ENCODE data around the gene KRTCAP2.
"Not testable (repeated sequence)": the region's sequence is repeated elsewhere in the genome, so short reads cannot be mapped to it uniquely, and the experiment has no call there.

KRTCAP2 gene

DNA sequence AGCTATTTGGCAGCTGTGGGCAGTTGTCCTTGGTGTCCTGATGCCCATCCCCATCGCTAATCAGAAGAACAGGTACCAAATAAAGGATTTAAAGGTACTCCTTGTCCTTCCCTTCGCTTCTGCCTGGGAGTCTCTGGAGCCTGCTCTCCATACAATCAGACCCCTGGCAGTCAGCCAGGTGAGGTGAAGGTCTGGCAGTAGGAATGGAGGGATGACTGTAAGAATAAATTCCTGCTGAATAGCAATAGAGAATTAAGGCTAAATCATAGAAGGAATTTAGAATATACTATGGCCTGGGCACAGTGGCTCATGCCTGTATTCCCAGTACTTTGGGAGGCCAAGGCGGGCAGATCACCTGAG, 25.4 kb upstream of the KRTCAP2 start:
- DNase-seq: no peak

DNA sequence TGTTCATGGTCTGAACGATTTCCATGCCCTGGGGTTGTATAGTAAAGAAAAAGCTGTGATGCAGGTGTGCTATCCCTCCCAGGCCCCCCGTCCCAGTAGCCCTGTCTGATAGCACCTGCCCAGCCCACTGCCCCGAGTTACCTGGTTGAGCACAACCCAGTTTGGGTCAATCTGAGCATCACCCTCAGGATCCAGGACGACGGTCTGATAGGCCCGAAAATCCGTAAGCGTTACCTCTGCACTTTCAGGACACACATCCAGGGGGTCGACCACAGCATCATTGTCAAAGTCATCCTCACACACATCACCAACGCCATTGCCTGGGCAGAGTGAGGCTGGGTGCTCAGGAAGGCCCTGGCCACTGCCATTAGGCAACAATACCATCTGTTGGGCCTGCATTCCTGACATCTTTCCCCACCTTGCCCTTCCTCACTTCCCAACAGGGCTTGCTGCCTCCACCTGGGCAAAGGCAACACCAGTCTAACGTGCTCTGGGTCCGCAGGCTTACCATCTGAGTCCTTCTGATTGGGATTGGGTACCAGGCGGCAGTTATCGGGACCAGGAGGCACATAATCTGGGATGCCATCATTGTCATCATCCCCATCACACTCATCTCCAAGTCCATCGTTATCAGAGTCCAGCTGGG, 24.9 kb upstream of the KRTCAP2 start:
- DNase-seq: no peak

DNA sequence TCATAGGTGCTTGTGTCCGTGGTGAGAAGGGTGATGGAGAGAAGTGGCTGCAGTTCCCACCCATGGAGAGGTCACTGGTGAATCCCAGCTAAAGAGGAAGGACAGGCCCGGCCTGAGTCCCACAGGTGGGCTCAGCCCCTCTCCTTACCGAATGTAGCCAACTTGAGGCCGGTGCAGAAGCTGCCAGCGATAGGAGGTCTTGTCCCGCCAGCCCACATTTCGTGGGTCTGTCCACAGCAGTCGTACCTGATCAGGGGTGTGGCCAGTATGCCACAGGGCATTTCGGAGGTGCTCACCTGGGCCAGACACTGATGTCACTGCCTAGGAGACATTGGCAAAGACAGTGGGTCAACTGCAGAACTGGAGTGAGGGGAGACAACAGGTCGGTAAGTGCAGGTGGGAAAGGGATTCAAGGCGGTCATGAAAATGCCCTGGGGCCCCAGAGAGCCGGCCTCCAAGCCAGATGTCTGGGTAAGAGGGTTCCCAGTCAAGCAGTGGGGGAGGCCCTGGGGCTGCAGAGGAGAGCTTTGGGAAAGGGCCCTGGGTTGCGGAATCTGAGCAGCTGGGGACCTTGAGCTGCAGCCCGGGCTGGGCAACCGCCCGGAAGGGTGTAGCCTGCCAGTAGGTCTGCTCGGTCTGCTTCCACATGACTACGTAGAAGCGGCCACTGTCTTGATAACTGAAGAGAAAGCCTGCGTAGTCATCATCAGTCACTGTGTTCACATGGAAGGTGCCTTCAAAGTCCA, 24.0 kb upstream of the KRTCAP2 start:
- DNase-seq: no peak

DNA sequence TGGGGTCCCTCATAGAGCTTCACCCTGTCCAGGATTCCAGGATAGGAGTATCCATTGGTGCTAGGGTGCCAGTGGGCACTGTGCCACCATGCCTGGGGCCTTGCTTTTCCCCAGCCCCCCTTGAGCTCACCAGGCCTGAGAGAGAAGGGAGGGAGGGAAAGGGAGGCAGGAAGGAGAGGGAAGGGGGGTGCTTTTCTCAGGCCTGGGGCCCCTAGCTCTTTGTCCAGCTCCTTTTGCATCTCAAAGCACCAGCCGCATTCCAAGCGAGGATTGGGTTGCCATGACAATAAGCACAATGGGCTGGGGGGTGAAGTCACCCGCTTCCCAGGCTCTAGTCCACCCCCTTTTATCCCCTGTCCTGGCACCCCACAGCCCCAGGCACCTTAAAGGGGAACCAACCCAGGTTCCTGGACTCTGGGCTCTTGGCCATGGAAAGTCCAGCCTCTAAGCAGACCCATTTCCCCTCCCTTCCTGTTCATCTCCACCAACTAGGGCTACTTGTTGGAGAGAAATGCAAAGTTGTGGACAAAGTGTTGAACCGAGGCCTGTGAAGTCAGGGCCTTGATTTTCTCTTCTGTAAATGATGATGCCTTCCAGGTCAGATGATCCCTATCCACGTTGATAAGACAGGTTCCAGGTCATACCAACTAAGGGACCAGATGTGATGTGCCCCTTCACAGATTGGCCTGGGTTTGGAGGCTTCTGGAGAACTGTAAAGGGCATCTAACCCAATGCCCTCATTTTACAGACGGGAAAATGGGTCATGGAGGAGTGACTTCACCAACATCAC, 23.2 kb upstream of the KRTCAP2 start:
- no peak for DNase-seq

DNA sequence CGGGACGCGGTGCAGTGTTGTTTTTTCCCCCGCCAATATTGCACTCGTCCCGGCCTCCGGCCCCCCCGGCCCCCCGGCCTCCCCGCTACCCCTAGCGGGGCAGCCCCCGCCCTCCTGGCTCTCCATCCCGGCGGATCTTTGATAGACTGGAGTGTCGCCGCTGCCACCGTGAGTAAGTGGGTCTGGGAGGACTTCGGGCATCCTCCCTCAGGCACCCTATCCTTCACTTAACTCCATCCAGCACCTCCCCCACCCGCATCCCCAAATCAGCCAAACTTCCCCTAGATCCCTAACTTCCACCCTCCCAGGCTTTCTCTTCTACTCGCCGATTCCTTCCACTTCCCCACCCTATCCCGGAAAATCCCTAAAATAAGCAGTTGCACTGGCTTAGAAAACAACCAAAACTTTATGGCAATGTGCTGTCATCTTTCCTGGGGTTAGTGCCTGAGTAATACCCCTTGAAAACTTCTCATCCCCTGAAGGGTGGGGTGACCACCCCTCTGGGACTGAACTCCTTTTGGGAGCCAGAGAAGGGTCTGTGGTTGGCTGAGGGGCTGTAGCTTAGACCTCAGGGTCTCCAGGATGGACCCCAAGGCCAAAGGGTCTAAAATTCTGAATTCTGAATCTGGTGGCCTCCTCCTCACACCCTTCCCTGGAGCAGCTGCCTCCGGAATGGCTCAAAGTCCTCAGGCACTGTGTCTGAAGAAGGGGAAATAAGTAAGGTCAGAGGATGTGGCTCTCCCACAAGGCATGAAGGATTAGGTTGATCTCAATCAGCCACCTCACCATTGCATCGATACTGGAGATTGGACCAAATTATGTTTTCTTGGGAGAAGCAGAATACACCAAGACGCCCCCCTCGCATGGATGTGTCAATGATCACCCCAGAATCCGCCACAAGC, 22.3 kb upstream of the KRTCAP2 start:
- no peak for DNase-seq

DNA sequence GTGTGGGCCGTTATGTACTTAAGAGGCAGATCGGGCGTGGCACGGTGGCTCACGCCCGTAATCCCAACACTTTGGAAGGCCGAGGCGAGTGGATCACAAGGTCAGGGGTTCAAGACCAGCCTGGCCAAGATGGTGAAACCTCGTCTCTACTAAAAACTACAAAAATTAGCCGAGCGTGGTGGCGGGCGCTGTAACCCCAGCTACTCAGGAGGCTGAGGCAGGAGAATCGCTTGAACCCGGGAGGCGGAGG, 20.8 kb upstream of the KRTCAP2 start:
- not testable (repeated sequence) for DNase-seq

DNA sequence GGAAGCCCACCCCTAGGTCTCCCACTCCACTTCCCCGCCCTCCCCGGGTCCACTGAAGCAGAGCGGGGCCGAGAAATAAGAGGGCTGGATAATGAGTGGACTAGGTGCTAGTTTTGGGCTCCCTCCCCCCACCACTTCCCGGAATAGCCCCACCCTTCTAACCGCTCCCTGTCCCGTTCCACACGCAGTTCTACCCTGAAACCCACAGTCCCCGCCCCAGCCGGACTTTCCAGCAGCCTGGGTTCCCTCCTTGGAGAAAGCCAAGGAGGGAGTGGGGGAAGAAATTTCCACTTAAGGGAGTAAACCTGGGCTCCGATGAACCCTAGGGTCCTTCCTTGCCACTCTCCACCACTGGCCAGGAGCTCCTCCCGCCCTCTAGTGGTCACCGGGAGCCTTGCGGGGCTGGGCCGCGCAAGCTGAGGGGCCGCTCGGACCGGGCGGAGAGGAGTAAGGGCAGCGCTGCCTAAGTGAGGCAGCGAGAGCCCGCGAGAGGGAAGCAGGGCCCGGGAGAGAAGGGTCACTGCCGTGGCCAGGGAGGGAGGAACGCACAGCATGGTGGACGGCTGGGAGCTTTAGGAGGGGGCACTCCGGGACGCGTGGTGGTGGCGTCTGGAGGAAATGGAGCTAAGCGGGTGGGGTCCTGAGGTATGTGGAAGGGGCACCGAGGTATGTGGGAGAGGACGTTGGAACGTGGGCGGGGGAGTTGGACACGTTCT, 20.3 kb upstream of the KRTCAP2 start:
- peak; percentile 63 for DNase-seq

DNA sequence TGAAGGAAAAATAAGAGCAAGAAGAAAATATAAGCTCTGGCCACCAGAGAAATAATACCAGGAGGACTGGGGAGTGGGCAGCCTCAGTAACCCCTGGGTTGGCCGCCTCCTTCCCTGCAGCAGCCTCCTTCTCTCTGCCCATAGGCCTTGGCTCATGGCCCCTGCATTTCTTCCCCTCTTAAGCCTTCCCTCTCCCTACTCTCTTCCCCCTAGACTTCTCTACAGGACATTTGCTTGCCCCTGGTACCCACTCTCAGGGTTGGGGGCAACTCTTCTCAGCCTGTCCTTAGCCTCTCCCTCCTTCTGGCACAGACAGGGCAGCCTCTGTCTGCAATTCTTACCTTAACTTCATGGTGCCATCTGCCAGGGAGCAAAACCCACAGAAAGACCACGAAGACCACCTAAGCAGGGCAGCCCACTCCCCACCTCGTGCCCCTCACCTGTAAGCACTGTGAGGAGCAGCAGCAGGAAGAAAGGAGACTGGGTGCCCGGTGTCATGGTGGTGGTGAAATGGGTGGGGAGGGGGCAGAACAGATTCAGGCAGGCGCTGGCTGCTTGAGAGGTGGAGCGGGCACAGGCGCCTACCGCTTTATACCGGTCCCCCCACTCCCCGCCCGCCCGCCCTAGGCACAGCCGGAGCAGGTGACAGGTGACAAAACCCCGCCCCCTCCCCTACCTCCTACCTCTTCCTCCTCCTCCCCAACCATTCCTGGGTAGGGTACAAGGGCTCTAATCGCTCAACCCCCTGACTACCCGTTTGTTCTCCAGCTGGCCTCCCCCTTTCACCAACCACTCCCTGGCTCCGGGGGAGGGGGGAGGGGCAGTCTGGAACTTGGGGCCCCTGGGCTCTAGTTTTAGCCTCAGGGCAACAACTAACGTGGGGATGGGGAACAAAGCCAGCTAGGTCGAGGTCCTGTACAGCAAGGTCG, 19.5 kb upstream of the KRTCAP2 start:
- peak; percentile 34 for DNase-seq

DNA sequence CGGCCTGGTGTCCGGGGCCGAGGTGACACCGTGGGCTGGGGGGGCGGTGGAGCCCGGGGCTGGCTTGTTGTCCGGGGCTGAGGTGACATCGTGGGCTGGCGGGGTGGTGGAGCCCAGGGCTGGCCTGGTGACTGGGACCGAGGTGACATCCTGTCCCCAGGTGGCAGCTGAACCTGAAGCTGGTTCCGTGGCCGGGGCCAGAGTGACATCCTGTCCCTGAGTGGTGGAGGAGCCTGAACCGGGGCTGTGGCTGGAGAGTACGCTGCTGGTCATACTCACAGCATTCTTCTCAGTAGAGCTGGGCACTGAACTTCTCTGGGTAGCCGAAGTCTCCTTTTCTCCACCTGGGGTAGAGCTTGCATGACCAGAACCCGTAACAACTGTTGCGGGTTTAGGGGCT, 18.8 kb upstream of the KRTCAP2 start:
- no peak for DNase-seq

DNA sequence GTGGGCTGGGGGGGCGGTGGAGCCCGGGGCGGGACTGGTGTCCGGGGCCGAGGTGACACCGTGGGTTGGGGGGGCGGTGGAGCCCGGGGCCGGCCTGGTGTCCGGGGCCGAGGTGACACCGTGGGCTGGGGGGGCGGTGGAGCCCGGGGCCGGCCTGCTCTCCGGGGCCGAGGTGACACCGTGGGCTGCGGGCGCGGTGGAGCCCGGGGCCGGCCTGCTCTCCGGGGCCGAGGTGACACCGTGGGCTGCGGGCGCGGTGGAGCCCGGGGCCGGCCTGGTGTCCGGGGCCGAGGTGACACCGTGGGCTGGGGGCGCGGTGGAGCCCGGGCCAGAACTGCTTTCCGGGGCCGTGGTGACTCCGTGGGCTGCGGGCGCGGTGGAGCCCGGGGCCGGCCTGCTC, 16.8 kb upstream of the KRTCAP2 start:
- DNase-seq: not testable (repeated sequence)

DNA sequence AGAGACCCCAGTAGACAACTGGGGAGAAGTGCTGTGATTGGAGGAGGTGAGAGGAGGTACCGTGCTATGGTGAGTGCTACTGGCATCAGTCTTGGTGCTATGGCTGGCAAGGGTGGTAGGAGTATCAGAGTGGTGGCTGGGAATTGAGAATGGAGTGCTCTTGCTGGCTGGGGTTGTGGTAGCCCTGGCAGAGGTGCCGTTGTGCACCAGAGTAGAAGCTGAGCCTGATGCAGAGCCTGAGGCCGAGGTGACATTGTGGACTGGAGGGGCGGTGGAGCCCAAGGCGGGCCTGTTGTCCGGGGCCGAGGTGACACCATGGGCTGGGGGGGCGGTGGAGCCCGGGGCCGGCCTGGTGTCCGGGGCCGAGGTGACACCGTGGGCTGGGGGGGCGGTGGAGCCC, 15.2 kb upstream of the KRTCAP2 start:
- no peak for DNase-seq

DNA sequence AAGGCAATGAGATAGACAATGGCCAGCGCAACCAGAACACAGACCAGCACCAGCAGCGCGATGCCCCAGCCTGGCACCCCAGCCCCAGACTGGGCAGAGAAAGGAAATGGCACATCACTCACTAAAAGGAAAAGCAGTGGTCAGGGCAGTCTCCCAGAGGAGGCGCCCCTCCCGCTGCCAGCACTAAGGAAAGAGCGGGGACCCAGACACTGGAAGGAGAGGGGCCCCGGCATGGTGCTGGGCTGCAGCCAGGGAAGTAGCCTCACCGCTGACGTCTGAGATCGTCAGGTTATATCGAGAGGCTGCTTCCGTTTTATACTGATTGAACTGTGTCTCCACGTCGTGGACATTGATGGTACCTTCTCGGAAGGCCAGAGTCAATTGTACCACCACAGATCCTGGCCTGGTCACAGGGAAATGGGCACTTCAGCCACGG, 14.4 kb upstream of the KRTCAP2 start:
- DNase-seq: no peak

DNA sequence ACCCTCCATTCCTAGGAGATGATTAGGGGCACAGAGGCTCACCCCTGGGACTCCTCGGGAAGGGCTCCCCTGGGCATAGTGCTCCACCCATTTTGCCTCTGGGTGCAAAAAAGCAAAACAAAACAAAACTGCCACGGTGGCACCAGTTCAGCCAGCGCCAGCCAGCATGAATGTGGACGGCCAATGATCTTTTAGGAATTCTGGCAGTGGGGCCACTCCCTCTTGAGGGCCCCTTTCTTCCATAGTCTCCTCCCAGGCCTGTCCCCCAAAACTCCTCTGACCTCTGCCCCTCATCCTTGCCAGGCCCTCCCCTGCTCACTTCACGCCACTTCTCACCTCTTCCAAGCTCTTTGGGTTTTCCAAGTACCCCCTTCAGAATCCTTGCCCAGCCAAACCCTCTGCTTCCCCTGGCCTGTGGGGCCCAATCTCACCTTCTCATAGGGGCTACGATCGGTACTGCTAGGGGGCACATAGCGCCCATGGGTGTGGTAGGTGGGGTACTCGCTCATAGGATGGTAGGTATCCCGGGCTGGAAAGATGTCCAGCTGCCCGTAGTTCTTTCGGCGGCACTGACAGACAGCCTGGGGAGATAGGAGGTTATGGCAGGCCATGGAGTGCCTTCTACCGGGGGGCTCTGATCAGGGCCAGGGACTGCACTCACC, 13.8 kb upstream of the KRTCAP2 start:
- no peak for DNase-seq

DNA sequence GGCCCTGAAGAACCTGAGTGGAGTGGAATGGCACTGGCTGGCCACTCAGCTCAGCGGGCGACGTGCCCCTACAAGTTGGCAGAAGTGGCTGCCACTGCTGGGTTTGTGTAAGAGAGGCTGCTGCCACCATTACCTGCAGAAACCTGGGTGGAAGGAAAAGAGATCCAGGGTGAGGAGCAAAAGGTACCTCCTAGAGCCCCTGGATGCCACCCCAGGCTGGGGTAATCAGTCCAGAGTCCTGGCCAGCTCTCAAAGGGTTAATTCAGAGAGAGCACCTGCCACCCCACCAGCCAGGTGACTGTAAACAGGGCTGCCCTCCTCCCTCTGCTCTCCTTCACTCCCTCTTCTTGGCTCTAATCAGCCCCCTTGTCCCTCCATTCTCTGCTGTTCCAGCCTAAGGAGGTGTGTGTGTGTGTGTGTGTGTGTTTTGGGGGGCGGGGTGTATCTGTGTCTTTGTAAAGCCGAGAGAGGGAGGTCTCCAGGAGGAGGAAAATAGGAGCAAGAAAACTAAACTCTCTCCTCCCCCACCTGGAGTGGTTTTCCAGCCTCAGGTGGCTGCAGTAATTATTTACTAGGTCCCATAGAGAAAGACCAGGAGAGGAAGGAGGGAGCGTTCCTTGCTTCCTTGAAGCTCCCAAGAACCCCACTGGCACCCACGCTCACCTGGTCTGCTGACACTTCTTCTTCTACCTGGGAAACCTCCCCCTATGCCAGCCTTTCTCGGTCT, 13.1 kb upstream of the KRTCAP2 start:
- DNase-seq: no peak

DNA sequence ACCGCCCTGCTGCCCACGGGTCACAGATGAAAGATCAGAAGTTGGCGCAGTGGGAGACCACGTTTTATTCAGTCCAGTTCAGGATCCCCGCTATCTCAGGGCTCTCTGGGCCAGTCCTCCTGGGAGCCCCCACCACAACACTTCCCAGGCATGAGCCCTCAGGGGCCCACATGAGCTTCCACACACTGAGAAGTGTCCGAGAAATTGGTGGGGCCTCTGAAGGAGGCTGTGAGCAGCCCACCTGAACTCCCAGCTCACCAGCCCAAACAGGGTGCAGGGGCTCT, 12.6 kb upstream of the KRTCAP2 start:
- DNase-seq: no peak

DNA sequence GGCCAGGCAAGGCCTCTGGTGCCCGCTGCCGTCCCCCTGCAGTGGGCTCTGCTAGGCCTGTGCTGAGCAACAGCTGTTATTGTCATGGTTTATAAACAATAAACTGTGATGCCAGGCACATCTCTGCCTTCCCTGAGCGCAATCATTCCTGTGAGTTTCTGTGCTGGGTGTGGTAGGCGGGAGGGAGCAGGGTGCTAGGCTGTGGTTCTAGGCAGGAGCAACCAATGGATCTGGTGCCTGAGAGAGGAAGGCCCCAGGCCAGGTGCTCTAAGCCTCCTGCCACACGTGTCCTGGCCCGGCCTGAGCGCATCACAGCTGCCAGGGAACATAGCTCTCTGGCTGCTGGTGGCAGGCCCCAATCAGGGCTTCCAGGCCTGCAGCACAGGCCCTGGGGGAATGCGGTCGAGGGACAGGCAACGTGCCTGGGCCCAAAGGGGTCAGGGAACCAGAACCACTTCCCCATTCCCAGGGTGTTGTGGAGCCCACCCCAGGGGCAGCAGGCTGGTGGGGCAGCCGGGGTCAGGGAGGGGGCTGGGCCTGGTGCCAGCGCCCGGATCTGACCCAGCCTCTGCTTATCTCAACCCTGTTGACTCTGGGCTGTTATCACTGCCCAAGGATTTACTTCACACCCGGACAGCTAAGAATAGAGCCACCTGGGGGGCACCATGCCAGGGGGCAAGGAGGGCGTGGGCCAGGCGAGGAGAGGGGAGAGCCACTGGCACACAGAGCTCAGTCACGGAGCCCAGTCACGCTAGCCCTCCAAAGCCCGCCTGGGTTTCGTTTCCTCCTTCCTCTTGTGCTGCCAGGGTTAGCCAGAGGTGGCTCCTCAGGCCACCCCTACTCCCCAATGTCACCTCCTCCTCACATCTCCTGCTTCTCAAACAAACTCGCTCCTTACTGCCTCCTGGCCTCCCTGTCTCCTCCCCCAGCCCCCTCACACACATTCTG, 12.0 kb upstream of the KRTCAP2 start:
- DNase-seq: no peak

DNA sequence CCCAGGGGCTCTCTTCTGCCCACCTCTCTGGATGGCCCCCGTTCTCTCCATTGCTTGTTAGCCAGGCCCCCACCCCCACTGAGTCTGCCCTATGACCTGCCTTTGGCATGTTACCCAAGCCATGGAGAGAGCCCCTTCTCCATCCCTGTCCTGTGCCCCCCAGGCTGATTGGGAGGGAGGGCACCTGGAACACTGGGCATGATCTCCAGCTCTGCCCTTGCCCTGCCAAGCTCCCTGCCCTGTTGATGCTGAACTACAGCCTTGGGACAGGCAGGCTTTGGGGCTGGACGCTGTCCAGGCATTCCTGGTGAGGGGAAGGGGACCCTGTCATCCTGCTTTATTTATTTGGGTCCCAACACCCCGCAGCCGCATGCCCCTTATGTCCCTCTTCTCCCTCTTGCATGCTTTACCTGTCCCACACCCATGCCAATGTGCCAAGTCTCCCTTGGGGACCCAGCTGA, 11.3 kb upstream of the KRTCAP2 start:
- no peak for DNase-seq

DNA sequence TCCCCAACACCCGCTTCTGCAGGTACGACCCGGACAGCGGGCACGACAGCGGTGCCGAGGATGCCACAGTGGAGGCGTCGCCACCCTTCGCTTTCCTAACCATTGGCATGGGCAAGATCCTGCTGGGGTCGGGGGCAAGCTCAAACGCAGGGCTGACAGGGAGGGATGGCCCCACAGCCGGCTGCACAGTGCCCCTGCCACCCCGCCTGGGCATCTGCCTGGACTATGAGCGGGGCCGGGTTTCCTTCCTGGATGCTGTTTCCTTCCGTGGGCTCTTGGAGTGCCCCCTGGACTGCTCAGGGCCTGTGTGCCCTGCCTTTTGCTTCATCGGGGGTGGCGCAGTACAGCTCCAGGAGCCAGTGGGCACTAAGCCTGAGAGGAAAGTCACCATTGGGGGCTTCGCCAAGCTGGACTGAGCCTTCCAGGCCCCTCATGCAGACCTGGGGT, 10.7 kb upstream of the KRTCAP2 start:
- no peak for DNase-seq

DNA sequence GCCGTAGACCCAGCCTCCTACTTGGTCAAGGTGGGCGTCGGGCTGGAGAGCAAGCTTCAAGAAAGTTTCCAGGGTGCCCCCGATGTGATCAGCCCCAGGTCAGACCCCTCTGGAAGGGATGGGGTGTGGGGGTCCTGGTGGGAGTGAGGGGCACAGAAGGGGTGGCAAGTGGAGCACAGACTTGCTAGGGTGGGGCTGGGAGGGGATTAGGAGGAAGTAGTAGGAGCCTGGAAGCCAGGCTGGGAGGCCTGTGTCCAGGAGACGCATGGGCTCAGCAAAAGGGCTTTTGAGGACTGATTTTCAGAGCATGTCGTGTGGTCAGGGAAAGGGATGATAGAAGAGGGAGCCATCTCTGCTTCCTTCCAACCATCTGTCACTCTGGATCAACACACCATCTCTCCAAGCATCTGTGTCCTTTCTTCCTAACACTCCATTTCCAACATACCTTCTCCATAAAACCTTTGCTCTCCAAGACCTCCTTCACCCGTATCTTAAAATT, 9.0 kb upstream of the KRTCAP2 start:
- DNase-seq: no peak
